ENCODE measurements around the gene UNC5C. TPM values are rescaled to one million over a fixed set of nuclear protein-coding genes. Genes with fewer than 3 reads are reported as not detected.

Gene UNC5C
- total RNA-seq, 4 donors from 2014 or later = 1.7 to 2.4 (median 2.0) TPM

DNA sequence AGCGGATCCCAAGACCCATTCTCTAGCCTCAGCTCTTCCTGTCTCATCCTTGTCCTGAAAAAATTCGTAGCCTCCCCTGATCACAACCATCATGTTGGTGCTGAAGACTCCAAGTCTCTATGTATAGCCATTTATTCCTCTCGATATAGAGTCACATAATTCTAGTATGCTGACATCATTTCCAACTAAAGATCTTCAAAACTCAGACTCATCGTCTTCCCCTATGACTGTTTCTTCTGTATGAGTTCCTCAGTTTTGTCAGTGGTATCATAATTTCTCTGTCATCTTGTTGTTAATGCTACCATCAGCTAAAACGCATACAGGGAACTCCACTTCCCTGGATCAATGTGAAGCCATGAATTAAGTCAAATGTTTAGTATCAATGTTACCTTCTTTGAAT is 41.2 kb downstream of the UNC5C start:
- no peak for DNase-seq (ENCODE audit: extremely low spot score)
- Histone ChIP-seq H3K36me3 (no peaks in the 10 kb centered on the region), H3K27me3 (no peaks in the 10 kb centered on the region), H3K4me1 (no peaks in the 10 kb centered on the region), H3K27ac (replicated peaks in 1 of 4) (no peak overlapping the region), H3K9me3 (no peaks in the 10 kb centered on the region), H3K4me3 (no peak overlapping the region)
- TF ChIP-seq POLR2AphosphoS5 (IDR thresholded peaks at IDR 0.05) (no peak), POLR2A (IDR thresholded peaks at IDR 0.05; ENCODE audit: low read depth) (no peak), EP300 (IDR thresholded peaks at IDR 0.05) (no peak)
- TF ChIP-seq, protein P1, sequence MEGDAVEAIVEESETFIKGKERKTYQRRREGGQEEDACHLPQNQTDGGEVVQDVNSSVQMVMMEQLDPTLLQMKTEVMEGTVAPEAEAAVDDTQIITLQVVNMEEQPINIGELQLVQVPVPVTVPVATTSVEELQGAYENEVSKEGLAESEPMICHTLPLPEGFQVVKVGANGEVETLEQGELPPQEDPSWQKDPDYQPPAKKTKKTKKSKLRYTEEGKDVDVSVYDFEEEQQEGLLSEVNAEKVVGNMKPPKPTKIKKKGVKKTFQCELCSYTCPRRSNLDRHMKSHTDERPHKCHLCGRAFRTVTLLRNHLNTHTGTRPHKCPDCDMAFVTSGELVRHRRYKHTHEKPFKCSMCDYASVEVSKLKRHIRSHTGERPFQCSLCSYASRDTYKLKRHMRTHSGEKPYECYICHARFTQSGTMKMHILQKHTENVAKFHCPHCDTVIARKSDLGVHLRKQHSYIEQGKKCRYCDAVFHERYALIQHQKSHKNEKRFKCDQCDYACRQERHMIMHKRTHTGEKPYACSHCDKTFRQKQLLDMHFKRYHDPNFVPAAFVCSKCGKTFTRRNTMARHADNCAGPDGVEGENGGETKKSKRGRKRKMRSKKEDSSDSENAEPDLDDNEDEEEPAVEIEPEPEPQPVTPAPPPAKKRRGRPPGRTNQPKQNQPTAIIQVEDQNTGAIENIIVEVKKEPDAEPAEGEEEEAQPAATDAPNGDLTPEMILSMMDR (IDR thresholded peaks at IDR 0.05) = no peak
- intact Hi-C loops (cut with DNase I) = no loop called here
- WGBS = 91% methylated on average over 5 of the region's 5 CpGs

DNA sequence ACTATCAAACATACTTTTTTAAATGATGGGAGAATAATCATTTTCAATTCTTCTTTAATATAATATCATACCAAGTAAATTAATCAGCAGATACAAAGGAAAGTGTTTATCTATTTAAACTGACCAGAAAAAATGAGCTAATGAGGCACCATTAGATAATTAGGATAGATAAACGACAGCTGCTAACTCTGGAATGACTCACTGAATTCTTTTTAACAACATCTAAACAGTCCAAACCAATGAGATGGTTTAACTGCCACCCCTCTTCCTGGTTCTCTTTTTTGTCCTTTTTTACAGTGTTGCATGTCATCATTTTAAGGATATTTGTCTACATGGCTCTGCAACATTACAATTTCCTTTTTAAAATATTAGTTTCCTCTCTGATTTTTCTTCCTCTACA is 41.6 kb downstream of the UNC5C start:
- no peak overlapping the region for H3K4me3 ChIP-seq
- intact Hi-C loops (cut with DNase I) = no loop called here
- WGBS = 64% methylated on average over 1 of the region's 1 CpG

DNA sequence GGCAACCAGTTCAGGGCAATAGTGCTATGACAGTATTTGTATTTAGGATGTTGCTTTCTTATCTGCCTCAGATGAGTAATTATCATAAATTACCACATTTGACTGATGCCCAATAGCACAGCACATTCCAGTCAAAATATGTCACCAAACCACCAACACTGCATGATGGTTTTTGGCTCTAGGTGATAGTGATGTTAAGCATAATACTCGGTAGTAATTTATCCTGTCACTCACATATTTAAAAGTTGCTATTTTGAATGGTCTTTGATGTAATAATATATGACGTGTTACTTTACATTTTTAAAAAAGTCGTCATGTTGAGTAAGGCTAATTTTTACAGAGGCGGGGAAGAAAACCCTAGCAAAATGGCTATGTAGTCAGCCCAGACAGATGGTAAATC is 42.5 kb downstream of the UNC5C start:
- no peak for DNase-seq (ENCODE audit: extremely low spot score)
- Histone ChIP-seq H3K4me3 (no peak overlapping the region), H3K27ac (replicated peaks in 1 of 4) (no peak overlapping the region), H3K36me3 (no peaks in the 10 kb centered on the region), H3K27me3 (no peaks in the 10 kb centered on the region), H3K9me3 (no peaks in the 10 kb centered on the region), H3K4me1 (no peaks in the 10 kb centered on the region)
- WGBS = 68% methylated on average over 4 of the region's 4 CpGs
- TF ChIP-seq EP300 (IDR thresholded peaks at IDR 0.05) (no peak), POLR2AphosphoS5 (IDR thresholded peaks at IDR 0.05) (no peak), POLR2A (IDR thresholded peaks at IDR 0.05; ENCODE audit: low read depth) (no peak)
- TF ChIP-seq, protein P1 (IDR thresholded peaks at IDR 0.05) = no peak
- intact Hi-C loops (cut with DNase I) = no loop called here

More for the DNA sequence above, 41.6 kb downstream of the UNC5C start:
- Histone ChIP-seq H3K4me1 (no peaks in the 10 kb centered on the region), H3K27ac (replicated peaks in 1 of 4) (no peak overlapping the region), H3K9me3 (no peaks in the 10 kb centered on the region), H3K27me3 (no peaks in the 10 kb centered on the region), H3K36me3 (no peaks in the 10 kb centered on the region)
- DNase-seq (ENCODE audit: extremely low spot score) = no peak
- no peak for TF ChIP-seq EP300 (IDR thresholded peaks at IDR 0.05)
- TF ChIP-seq POLR2A (IDR thresholded peaks at IDR 0.05; ENCODE audit: low read depth) = no peak
- TF ChIP-seq, protein P1 (IDR thresholded peaks at IDR 0.05) = no peak
- no peak for TF ChIP-seq POLR2AphosphoS5 (IDR thresholded peaks at IDR 0.05)

DNA sequence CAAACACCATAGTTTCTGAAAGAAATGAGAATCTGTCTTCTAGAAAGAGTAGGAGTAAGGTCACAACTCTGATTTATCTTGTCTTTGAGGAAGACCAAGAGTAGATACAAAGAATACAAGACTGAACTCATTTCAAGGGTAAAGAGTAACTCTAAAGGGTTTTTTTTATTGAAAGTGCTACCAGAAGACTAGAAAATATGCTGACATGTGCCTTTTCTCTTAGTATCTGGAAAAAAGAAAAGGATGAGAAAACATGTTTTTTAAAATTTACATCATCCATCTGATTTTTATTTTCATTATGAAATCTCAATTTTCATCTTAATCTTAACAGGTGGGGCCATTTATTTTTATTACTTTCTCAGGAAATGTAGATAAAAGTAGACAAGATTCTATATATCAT is 43.0 kb downstream of the UNC5C start:
- peaks cover 0 to under 1% (median 0%) of the 10 kb centered on the region in 4 donors for H3K4me1 ChIP-seq
- H3K27ac ChIP-seq (replicated peaks in 1 of 4) = no peak overlapping the region
- intact Hi-C loops (cut with DNase I) = no loop called here
- no peaks in the 10 kb centered on the region for H3K27me3 ChIP-seq
- H3K36me3 ChIP-seq = no peaks in the 10 kb centered on the region
- TF ChIP-seq, protein P1 (IDR thresholded peaks at IDR 0.05) = no peak
- TF ChIP-seq POLR2AphosphoS5 (IDR thresholded peaks at IDR 0.05) (no peak), POLR2A (IDR thresholded peaks at IDR 0.05; ENCODE audit: low read depth) (no peak), EP300 (IDR thresholded peaks at IDR 0.05) (no peak)
- DNase-seq (ENCODE audit: extremely low spot score) = no peak
- no peaks in the 10 kb centered on the region for H3K9me3 ChIP-seq
- no peak overlapping the region for H3K4me3 ChIP-seq

DNA sequence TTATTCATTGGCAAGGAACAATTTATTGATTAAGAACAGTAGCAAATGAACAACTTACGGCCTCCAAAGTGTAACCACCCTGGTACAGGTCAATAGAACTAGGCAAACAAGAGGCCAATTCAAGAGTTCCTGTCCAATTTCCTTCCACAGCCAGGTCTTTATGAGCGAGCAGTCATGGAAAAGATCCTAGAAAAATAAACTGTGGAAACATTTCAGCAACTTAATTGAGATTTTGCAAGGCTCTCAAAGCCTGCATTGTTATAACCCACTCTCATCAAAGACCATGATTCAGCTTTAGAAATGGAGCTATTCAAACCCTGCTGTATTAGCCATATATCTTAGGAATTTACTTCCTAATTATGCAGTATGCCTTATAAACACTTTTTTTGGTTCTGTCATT is 43.6 kb downstream of the UNC5C start:
- intact Hi-C loops (cut with DNase I) = no loop called here
- Histone ChIP-seq H3K36me3 (no peaks in the 10 kb centered on the region), H3K9me3 (no peaks in the 10 kb centered on the region), H3K4me1 (peaks cover 0 to 7% (median 0%) of the 10 kb centered on the region in 4 donors), H3K27me3 (no peaks in the 10 kb centered on the region), H3K4me3 (no peak overlapping the region), H3K27ac (replicated peaks in 1 of 4) (no peak overlapping the region)
- TF ChIP-seq EP300 (IDR thresholded peaks at IDR 0.05) (no peak), POLR2A (IDR thresholded peaks at IDR 0.05; ENCODE audit: low read depth) (no peak), POLR2AphosphoS5 (IDR thresholded peaks at IDR 0.05) (no peak)
- TF ChIP-seq, protein P1 (IDR thresholded peaks at IDR 0.05) = no peak
- no peak for DNase-seq (ENCODE audit: extremely low spot score)
- WGBS = 61% methylated on average over 2 of the region's 2 CpGs
